ENCODE measurements around the gene TCL1B. TPM values are rescaled to one million over a fixed set of nuclear protein-coding genes. Genes with fewer than 3 reads are reported as not detected.

TCL1B gene
- total and polyA plus RNA-seq, 2 of the 13 experiments (the other 11 are each of a cell fraction or from before 2014, with no cell fraction given), result not detected

GRCh38 chr14:95651821-95652583 is 34.2 kb upstream of the TCL1B start:
- ATAC-seq, result no peak
- Histone ChIP-seq H3K4me1 (ENCODE audit: insufficient read depth, low read length) (peaks cover 12% of the 10 kb centered on the region), H3K27me3 (ENCODE audit: control insufficient read depth in 1 of 2, insufficient read depth in 2 of 2, low read length in 2 of 2) (peaks cover 2 to 10% of the 10 kb centered on the region in 2 experiments; a peak in 2 of 5 replicates), H3K9me3 (ENCODE audit: low read length) (no peaks in the 10 kb centered on the region), H3K9ac (ENCODE audit: insufficient read depth, low read depth, low read length) (no peak overlapping the region), H3K79me2 (ENCODE audit: insufficient read depth, low read length) (no peaks in the 10 kb centered on the region), H3K36me3 (replicated peaks in 1 of 2; ENCODE audit: control insufficient read depth in 1 of 2, insufficient read depth in 2 of 2, low read length in 2 of 2) (no peaks in the 10 kb centered on the region), H4K20me1 (ENCODE audit: insufficient read depth, low read length) (no peaks in the 10 kb centered on the region), H3K27ac (ENCODE audit: extremely low read length, insufficient read depth, low read length) (no peak overlapping the region), H3K4me3 (replicated peaks in 1 of 3; ENCODE audit: insufficient read depth in 1 of 3, low read depth in 2 of 3, low read length in 3 of 3) (no peak overlapping the region), H2AFZ (ENCODE audit: low read length) (no peak overlapping the region), H3K4me2 (ENCODE audit: low read depth, low read length) (no peak overlapping the region)
- no peak for DNase-seq (ENCODE audit: low spot score)
- in situ Hi-C loops (cut with HindIII; ENCODE audit: extremely low pct_ligation_motif_present, low pct_unique_long_range_greater_than_20kb), result no loop called here
- TF ChIP-seq ZNF484 (CRISPR knock-in tag; IDR thresholded peaks at IDR 0.05; ENCODE audit: borderline replicate concordance, low read depth) (no peak), CBX5 (CRISPR knock-in tag; IDR thresholded peaks at IDR 0.05; ENCODE audit: borderline replicate concordance) (no peak), ZNF546 (CRISPR knock-in tag; conservative IDR thresholded peaks at IDR 0.05) (no peak), BCL6 (CRISPR knock-in tag; IDR thresholded peaks at IDR 0.05) (no peak), ZNF709 (CRISPR knock-in tag; IDR thresholded peaks at IDR 0.05) (no peak), ZNF589 (CRISPR knock-in tag; conservative IDR thresholded peaks at IDR 0.05) (no peak), ZNF883 (CRISPR knock-in tag; IDR thresholded peaks at IDR 0.05; ENCODE audit: not compliant biosample characterization) (no peak), STAT6 (CRISPR knock-in tag; IDR thresholded peaks at IDR 0.05; ENCODE audit: borderline replicate concordance) (no peak), HNRNPL (IDR thresholded peaks at IDR 0.05; ENCODE audit: low read depth, low read length) (no peak)
- TF ChIP-seq, protein P1, sequence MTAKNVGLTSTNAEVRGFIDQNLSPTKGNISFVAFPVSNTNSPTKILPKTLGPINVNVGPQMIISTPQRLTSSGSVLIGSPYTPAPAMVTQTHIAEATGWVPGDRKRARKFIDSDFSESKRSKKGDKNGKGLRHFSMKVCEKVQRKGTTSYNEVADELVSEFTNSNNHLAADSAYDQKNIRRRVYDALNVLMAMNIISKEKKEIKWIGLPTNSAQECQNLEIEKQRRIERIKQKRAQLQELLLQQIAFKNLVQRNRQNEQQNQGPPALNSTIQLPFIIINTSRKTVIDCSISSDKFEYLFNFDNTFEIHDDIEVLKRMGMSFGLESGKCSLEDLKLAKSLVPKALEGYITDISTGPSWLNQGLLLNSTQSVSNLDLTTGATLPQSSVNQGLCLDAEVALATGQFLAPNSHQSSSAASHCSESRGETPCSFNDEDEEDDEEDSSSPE (CRISPR knock-in tag; IDR thresholded peaks at IDR 0.05), result no peak
- intact Hi-C loops (cut with micrococcal nuclease; ENCODE audit: unreplicated experiment), result no loop called here
- BruUV-seq (replicated peaks), result no TSS peak
- no peak for FAIRE-seq
- WGBS (ENCODE audit: low lambda C conversion rate), result 36% methylated on average over 5 of the region's 5 CpGs
- POLR2A ChIA-PET, result no interaction called here
- CTCF ChIA-PET (ENCODE audit: low intra/inter-chr PET ratio, low total read pairs), result no interaction called here
